ENCODE results near the gene RBM20.

RBM20 gene

DNA sequence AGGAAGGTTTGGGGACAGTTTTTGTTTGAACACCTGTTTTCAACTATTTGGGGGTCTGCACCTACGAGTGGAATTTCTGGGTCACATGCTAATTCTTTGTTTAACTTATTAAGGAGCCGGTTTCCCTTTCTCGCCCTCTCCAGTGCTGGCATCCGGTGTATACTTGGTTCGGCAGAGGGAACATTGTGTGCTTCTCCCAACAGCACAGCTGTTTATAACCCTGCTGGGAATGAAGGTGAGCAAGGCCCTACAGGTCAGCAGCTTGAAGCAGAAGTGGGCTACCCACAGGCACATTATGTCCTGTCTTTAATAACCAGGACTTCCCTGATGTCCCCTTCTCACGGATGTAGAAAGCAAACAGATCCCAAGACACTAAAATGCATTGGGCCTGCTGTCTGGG lies 140.1 kb downstream of the RBM20 start:
- no peaks in the 10 kb centered on the region for H3K36me3 ChIP-seq (replicated peaks)
- no peak overlapping the region for H3K27ac ChIP-seq
- no peaks in the 10 kb centered on the region for H3K27me3 ChIP-seq (replicated peaks)
- in situ Hi-C loops (cut with HindIII; ENCODE audit: low pct_ligation_motif_present, low sequenced_read_pairs), result no loop called here
- TF ChIP-seq, protein P1, sequence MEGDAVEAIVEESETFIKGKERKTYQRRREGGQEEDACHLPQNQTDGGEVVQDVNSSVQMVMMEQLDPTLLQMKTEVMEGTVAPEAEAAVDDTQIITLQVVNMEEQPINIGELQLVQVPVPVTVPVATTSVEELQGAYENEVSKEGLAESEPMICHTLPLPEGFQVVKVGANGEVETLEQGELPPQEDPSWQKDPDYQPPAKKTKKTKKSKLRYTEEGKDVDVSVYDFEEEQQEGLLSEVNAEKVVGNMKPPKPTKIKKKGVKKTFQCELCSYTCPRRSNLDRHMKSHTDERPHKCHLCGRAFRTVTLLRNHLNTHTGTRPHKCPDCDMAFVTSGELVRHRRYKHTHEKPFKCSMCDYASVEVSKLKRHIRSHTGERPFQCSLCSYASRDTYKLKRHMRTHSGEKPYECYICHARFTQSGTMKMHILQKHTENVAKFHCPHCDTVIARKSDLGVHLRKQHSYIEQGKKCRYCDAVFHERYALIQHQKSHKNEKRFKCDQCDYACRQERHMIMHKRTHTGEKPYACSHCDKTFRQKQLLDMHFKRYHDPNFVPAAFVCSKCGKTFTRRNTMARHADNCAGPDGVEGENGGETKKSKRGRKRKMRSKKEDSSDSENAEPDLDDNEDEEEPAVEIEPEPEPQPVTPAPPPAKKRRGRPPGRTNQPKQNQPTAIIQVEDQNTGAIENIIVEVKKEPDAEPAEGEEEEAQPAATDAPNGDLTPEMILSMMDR (IDR thresholded peaks at IDR 0.05; ENCODE audit: low read depth, low read length, missing control alignments), result no peak
- DNase-seq, result no peak
- H3K4me3 ChIP-seq (ENCODE audit: low read depth, low read length), result no peak overlapping the region

DNA sequence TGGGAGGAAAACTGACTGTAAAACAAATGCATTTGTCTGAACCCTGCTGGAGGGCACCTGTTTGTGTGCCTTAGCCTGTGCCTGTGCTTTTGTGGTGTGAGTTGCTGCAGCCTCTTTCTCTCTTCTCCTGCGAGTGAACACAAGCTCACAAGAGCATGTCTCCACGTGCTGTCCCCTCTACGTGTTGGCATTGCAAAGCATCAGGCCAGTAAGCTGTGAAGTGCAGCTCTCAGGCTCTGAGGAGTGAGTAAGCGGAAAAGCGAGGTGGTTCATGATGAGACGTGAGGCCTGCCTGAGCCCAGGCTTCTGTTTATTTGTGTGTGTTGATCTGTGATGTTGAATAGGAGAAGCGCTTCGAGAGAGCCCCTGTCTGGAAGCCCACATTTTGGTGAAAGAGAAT lies 142.0 kb downstream of the RBM20 start:
- no peak for DNase-seq
- Histone ChIP-seq H3K36me3 (replicated peaks) (no peaks in the 10 kb centered on the region), H3K27me3 (replicated peaks) (no peaks in the 10 kb centered on the region), H3K4me3 (ENCODE audit: low read depth, low read length) (no peak overlapping the region), H3K27ac (no peak overlapping the region)
- TF ChIP-seq, protein P1 (IDR thresholded peaks at IDR 0.05; ENCODE audit: low read depth, low read length, missing control alignments), result no peak
- in situ Hi-C loops (cut with HindIII; ENCODE audit: low pct_ligation_motif_present, low sequenced_read_pairs), result no loop called here

GRCh38 chr10:110788620-110789385 lies 144.7 kb downstream of the RBM20 start:
- TF ChIP-seq, protein P1 (IDR thresholded peaks at IDR 0.05; ENCODE audit: low read depth, low read length, missing control alignments), result no peak

DNA sequence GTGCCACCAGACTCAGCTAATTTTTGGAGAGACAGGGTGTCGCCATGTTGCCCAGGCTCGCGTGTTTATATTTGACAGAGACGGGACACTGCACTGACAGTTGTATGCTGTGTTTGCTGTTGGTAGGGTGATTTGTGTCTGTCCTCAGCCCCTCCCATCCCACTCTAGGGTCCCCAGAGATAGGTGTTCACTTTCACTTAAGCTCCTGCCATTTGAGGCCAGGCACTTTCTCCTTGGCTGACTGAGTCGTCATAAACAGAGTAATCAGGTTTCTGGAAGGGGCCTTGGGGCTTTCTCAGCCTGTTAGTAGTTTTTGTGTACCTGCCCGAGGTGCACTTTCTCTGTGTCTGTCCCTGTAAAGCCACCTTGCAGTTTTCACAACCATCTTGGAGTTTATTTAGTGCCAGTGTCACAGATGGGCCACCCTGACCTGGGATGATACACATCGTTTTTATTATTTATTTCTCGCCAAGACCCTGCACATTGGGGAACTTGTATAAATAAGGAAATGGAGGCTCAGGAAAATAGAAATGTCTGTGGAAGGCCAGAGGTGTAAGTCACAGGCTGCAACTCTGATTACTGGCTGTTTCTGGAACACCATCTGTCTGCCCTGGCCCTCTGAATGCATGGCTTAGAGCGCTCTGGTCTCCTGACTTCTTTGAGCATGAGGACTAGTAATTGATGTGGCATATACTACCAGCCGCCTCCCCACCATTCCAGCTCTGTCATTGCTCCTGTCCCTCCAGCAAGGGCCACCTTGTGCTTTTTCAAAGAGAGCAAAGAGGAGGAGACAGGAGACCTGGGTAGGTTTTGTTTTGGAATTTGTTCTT lies 145.7 kb downstream of the RBM20 start:
- Histone ChIP-seq H3K27ac (no peak overlapping the region), H3K27me3 (replicated peaks) (no peaks in the 10 kb centered on the region), H3K4me3 (ENCODE audit: low read depth, low read length) (no peak overlapping the region), H3K36me3 (replicated peaks) (no peaks in the 10 kb centered on the region)
- in situ Hi-C loops (cut with HindIII; ENCODE audit: low pct_ligation_motif_present, low sequenced_read_pairs), result no loop called here
- TF ChIP-seq, protein P1 (IDR thresholded peaks at IDR 0.05; ENCODE audit: low read depth, low read length, missing control alignments), result no peak
- DNase-seq, result no peak

More at GRCh38 chr10:110788620-110789385, 144.7 kb downstream of the RBM20 start:
- in situ Hi-C loops (cut with HindIII; ENCODE audit: low pct_ligation_motif_present, low sequenced_read_pairs), result no loop called here
- H3K36me3 ChIP-seq (replicated peaks), result no peaks in the 10 kb centered on the region
- H3K27ac ChIP-seq, result no peak overlapping the region
- no peak for DNase-seq
- no peaks in the 10 kb centered on the region for H3K27me3 ChIP-seq (replicated peaks)
- H3K4me3 ChIP-seq (ENCODE audit: low read depth, low read length), result no peak overlapping the region

- H3K27me3 ChIP-seq (replicated peaks), result no peaks in the 10 kb centered on the region
- no peaks in the 10 kb centered on the region for H3K36me3 ChIP-seq (replicated peaks)
- TF ChIP-seq, protein P1 (IDR thresholded peaks at IDR 0.05; ENCODE audit: low read depth, low read length, missing control alignments), result no peak
- in situ Hi-C loops (cut with HindIII; ENCODE audit: low pct_ligation_motif_present, low sequenced_read_pairs), result no loop called here
- no peak overlapping the region for H3K27ac ChIP-seq
- no peak overlapping the region for H3K4me3 ChIP-seq (ENCODE audit: low read depth, low read length)
- no peak for DNase-seq
Measured at GRCh38 chr10:110790913-110791506, 146.9 kb downstream of the RBM20 start.

Data from brain microvascular endothelial cell (primary cell).